ENCODE data around the gene KDM2B. TPM values are rescaled to one million over a fixed set of nuclear protein-coding genes. Genes with fewer than 3 reads are reported as not detected.

The KDM2B gene
- total and polyA plus RNA-seq, 2 donors (not counting 1 experiment from before 2014, with no cell fraction given) = 108 to 126 TPM

- H3K27me3 ChIP-seq (replicated peaks in 1 of 4; ENCODE audit: control extremely low read depth in 1 of 4, control insufficient read depth in 3 of 4, insufficient read depth in 4 of 4, low read length in 3 of 4) = no peaks in the 10 kb centered on the region
- Mint-ChIP-seq H3K9me3 (ENCODE audit: insufficient read depth) (no peaks in the 10 kb centered on the region), H3K4me3 (no peak overlapping the region), H3K27ac (peak overlapping the region; percentile 23), H3K27me3 (no peaks in the 10 kb centered on the region), H3K4me1 (peaks cover 60% of the 10 kb centered on the region)
- peak overlapping the region; percentile 55 for H3K4me2 ChIP-seq (replicated peaks; ENCODE audit: low read depth, low read length, poor library complexity, severe bottlenecking)
- WGBS (ENCODE audit: insufficient coverage) = no CpG with 5 or more reads among the region's 4 CpGs
- no peak overlapping the region for H2AFZ ChIP-seq (ENCODE audit: insufficient read depth, low read depth, low read length, poor library complexity, severe bottlenecking)
- peaks cover 96% of the 10 kb centered on the region for H3K79me2 ChIP-seq (ENCODE audit: control insufficient read depth, insufficient read depth, low read length)
- no peak overlapping the region for H3K4me3 ChIP-seq (ENCODE audit: control extremely low read depth in 1 of 5, extremely low read depth in 1 of 5, insufficient read depth in 1 of 5, low read depth in 2 of 5, low read length in 4 of 5)
- ATAC-seq (ENCODE audit: low read depth) (no peak), DNase-seq (no peak)
- peak overlapping the region; percentile 22 to 59 for H3K27ac ChIP-seq (ENCODE audit: low read length in 2 of 2)
- POLR2A ChIA-PET = no interaction called here
- H3K9ac ChIP-seq (ENCODE audit: low read length) = no peak overlapping the region
- H3K9me3 ChIP-seq (ENCODE audit: control extremely low read depth in 1 of 3, control insufficient read depth in 2 of 3, insufficient read depth in 1 of 3, low read length in 2 of 3) = no peaks in the 10 kb centered on the region
- intact Hi-C loops (cut with micrococcal nuclease) = no loop called here
- CTCF ChIA-PET = interaction anchor here (0.7 kb wide), 1 partner anchor 115 kb away, joined by 3 read pairs; no protein-coding TSS in a partner anchor
- peaks cover 0 to 40% of the 10 kb centered on the region in 2 experiments for H3K36me3 ChIP-seq (replicated peaks in 1 of 2; ENCODE audit: control extremely low read depth in 1 of 2, control insufficient read depth in 1 of 2, extremely low read depth in 1 of 2, insufficient read depth in 2 of 2, low read length in 1 of 2)
- H3K4me1 ChIP-seq (ENCODE audit: control insufficient read depth in 2 of 2, insufficient read depth in 2 of 2, low read length in 2 of 2) = peaks cover 21 to 42% of the 10 kb centered on the region in 2 donors
- no peak for TF ChIP-seq EZH2 (IDR thresholded peaks at IDR 0.05; ENCODE audit: borderline replicate concordance, insufficient read depth, low read depth, low read length, poor library complexity, severe bottlenecking)
- TF ChIP-seq, protein P1, sequence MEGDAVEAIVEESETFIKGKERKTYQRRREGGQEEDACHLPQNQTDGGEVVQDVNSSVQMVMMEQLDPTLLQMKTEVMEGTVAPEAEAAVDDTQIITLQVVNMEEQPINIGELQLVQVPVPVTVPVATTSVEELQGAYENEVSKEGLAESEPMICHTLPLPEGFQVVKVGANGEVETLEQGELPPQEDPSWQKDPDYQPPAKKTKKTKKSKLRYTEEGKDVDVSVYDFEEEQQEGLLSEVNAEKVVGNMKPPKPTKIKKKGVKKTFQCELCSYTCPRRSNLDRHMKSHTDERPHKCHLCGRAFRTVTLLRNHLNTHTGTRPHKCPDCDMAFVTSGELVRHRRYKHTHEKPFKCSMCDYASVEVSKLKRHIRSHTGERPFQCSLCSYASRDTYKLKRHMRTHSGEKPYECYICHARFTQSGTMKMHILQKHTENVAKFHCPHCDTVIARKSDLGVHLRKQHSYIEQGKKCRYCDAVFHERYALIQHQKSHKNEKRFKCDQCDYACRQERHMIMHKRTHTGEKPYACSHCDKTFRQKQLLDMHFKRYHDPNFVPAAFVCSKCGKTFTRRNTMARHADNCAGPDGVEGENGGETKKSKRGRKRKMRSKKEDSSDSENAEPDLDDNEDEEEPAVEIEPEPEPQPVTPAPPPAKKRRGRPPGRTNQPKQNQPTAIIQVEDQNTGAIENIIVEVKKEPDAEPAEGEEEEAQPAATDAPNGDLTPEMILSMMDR (IDR thresholded peaks at IDR 0.05) = no peak
- H4K20me1 ChIP-seq (ENCODE audit: control insufficient read depth, insufficient read depth, low read length, poor library complexity, severe bottlenecking) = peaks cover 81% of the 10 kb centered on the region
These were observed 128.9 kb downstream of the KDM2B start for GRCh38 chr12:121451961-121452339.

- H3K4me1 ChIP-seq (ENCODE audit: control insufficient read depth in 2 of 2, insufficient read depth in 2 of 2, low read length in 2 of 2) = peaks cover 21 to 30% of the 10 kb centered on the region in 2 donors
- peaks cover 81% of the 10 kb centered on the region for H4K20me1 ChIP-seq (ENCODE audit: control insufficient read depth, insufficient read depth, low read length, poor library complexity, severe bottlenecking)
- ATAC-seq (ENCODE audit: low read depth) (no peak), DNase-seq (no peak)
- peaks cover 95% of the 10 kb centered on the region for H3K79me2 ChIP-seq (ENCODE audit: control insufficient read depth, insufficient read depth, low read length)
- TF ChIP-seq, protein P1 (IDR thresholded peaks at IDR 0.05) = no peak
- TF ChIP-seq EZH2 (IDR thresholded peaks at IDR 0.05; ENCODE audit: borderline replicate concordance, insufficient read depth, low read depth, low read length, poor library complexity, severe bottlenecking) = no peak
- H3K4me3 Mint-ChIP-seq = no peak overlapping the region
- no peaks in the 10 kb centered on the region for H3K9me3 ChIP-seq (ENCODE audit: control extremely low read depth in 1 of 3, control insufficient read depth in 2 of 3, insufficient read depth in 1 of 3, low read length in 2 of 3)
- H3K4me3 ChIP-seq (ENCODE audit: control extremely low read depth in 1 of 5, extremely low read depth in 1 of 5, insufficient read depth in 1 of 5, low read depth in 2 of 5, low read length in 4 of 5) = no peak overlapping the region
- H3K27ac ChIP-seq (ENCODE audit: low read length in 2 of 2) = no peak overlapping the region
- H3K4me2 ChIP-seq (replicated peaks; ENCODE audit: low read depth, low read length, poor library complexity, severe bottlenecking) = no peak overlapping the region
- H3K27me3 Mint-ChIP-seq = no peaks in the 10 kb centered on the region
- no peak overlapping the region for H3K27ac Mint-ChIP-seq
- intact Hi-C loops (cut with micrococcal nuclease) = no loop called here
- POLR2A ChIA-PET = interaction anchor here (0.5 to 0.7 kb wide), 3 partner anchors 12 to 1519 kb away, joined by 3 to 9 read pairs (median 3); no protein-coding TSS in a partner anchor
- H3K36me3 ChIP-seq (replicated peaks in 1 of 2; ENCODE audit: control extremely low read depth in 1 of 2, control insufficient read depth in 1 of 2, extremely low read depth in 1 of 2, insufficient read depth in 2 of 2, low read length in 1 of 2) = peaks cover 0 to 49% of the 10 kb centered on the region in 2 experiments
- no peaks in the 10 kb centered on the region for H3K27me3 ChIP-seq (replicated peaks in 1 of 4; ENCODE audit: control extremely low read depth in 1 of 4, control insufficient read depth in 3 of 4, insufficient read depth in 4 of 4, low read length in 3 of 4)
- CTCF ChIA-PET = interaction anchor here (1.0 to 1.6 kb wide), 3 partner anchors 45 to 220 kb away, joined by 3 to 6 read pairs (median 3); no protein-coding TSS in a partner anchor
- 94% methylated on average over 16 of the region's 16 CpGs for WGBS (ENCODE audit: insufficient coverage)
- no peaks in the 10 kb centered on the region for H3K9me3 Mint-ChIP-seq (ENCODE audit: insufficient read depth)
- H3K4me1 Mint-ChIP-seq = peaks cover 41% of the 10 kb centered on the region
- no peak overlapping the region for H2AFZ ChIP-seq (ENCODE audit: insufficient read depth, low read depth, low read length, poor library complexity, severe bottlenecking)
- no peak overlapping the region for H3K9ac ChIP-seq (ENCODE audit: low read length)
These were observed 132.0 kb downstream of the KDM2B start for GRCh38 chr12:121448771-121449315.
